ENCODE measurements around the gene IFNLR1.

DNA sequence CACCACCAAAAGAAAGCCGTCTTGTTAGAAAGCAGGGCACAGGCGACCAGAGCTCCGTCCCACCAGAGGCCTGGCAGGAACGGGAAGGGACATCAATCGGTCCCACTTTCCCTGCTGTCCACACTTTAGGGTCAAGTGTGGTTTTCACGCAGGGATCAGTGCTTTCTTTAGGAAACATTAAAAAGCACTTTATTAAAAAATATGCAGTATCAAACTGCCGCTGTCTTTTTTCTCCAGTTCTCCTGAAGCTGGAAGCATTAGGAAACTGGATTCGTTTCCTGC lies 437 bp downstream of the IFNLR1 start:
- TF ChIP-seq, protein P1, sequence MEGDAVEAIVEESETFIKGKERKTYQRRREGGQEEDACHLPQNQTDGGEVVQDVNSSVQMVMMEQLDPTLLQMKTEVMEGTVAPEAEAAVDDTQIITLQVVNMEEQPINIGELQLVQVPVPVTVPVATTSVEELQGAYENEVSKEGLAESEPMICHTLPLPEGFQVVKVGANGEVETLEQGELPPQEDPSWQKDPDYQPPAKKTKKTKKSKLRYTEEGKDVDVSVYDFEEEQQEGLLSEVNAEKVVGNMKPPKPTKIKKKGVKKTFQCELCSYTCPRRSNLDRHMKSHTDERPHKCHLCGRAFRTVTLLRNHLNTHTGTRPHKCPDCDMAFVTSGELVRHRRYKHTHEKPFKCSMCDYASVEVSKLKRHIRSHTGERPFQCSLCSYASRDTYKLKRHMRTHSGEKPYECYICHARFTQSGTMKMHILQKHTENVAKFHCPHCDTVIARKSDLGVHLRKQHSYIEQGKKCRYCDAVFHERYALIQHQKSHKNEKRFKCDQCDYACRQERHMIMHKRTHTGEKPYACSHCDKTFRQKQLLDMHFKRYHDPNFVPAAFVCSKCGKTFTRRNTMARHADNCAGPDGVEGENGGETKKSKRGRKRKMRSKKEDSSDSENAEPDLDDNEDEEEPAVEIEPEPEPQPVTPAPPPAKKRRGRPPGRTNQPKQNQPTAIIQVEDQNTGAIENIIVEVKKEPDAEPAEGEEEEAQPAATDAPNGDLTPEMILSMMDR (IDR thresholded peaks at IDR 0.05; ENCODE audit: poor library complexity), result no peak
- no peak for TF ChIP-seq EZH2 (IDR thresholded peaks at IDR 0.05; ENCODE audit: borderline replicate concordance)
